Choroid plexus epithelial cell (primary cell): ENCODE results near the gene SLC22A23.

Experiments
- DNase-seq: peaks from one replicate; pipeline ENCODE4 v3.0.0-alpha.2; 2010; ENCODE audit warnings: low read depth
- H3K4me3 ChIP-seq: 2 replicates; pipeline ENCODE4 v1.5.1; 2011; ENCODE audit warnings: low read depth, mild to moderate bottlenecking, control low read depth, low read length, moderate library complexity
- CTCF ChIP-seq: conservative IDR thresholded peaks from 2 replicates; pipeline ENCODE4 v1.5.1; 2011; ENCODE audit warnings: low read depth, mild to moderate bottlenecking, control low read depth, inconsistent platforms, low read length, moderate library complexity

SLC22A23 gene

GRCh38 chr6:3237761-3238662 is 218.8 kb downstream of the SLC22A23 start:
- no peak for TF ChIP-seq CTCF
- H3K4me3 ChIP-seq, result no peak overlapping the region
- DNase-seq, result peak; percentile 59

GRCh38 chr6:3236005-3236404 is 220.8 kb downstream of the SLC22A23 start:
- DNase-seq, result no peak
- no peak for TF ChIP-seq CTCF
- H3K4me3 ChIP-seq, result no peak overlapping the region

GRCh38 chr6:3235486-3235885 is 221.4 kb downstream of the SLC22A23 start:
- H3K4me3 ChIP-seq, result no peak overlapping the region
- TF ChIP-seq CTCF, result no peak
- no peak for DNase-seq

GRCh38 chr6:3233904-3234303 is 222.9 kb downstream of the SLC22A23 start:
- DNase-seq, result no peak
- TF ChIP-seq CTCF, result no peak
- no peak overlapping the region for H3K4me3 ChIP-seq

GRCh38 chr6:3233321-3233720 is 223.5 kb downstream of the SLC22A23 start:
- no peak overlapping the region for H3K4me3 ChIP-seq
- no peak for TF ChIP-seq CTCF
- DNase-seq, result no peak

GRCh38 chr6:3232017-3232945 is 224.6 kb downstream of the SLC22A23 start:
- TF ChIP-seq CTCF, result no peak
- no peak for DNase-seq
- H3K4me3 ChIP-seq, result peak overlapping the region; percentile 66
